ENCODE data around the gene HAND1.

HAND1 gene

GRCh38 chr5:154444556-154445421, 33.2 kb downstream of the HAND1 start:
- no peak for DNase-seq (ENCODE audit: low read depth, low spot score)

GRCh38 chr5:154442801-154443200, 35.2 kb downstream of the HAND1 start:
- TF ChIP-seq, protein P1, sequence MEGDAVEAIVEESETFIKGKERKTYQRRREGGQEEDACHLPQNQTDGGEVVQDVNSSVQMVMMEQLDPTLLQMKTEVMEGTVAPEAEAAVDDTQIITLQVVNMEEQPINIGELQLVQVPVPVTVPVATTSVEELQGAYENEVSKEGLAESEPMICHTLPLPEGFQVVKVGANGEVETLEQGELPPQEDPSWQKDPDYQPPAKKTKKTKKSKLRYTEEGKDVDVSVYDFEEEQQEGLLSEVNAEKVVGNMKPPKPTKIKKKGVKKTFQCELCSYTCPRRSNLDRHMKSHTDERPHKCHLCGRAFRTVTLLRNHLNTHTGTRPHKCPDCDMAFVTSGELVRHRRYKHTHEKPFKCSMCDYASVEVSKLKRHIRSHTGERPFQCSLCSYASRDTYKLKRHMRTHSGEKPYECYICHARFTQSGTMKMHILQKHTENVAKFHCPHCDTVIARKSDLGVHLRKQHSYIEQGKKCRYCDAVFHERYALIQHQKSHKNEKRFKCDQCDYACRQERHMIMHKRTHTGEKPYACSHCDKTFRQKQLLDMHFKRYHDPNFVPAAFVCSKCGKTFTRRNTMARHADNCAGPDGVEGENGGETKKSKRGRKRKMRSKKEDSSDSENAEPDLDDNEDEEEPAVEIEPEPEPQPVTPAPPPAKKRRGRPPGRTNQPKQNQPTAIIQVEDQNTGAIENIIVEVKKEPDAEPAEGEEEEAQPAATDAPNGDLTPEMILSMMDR (IDR thresholded peaks at IDR 0.05; ENCODE audit: low read depth, low read length): no peak
- H3K4me3 ChIP-seq (ENCODE audit: low read depth, low read length): no peak overlapping the region
- no peak for DNase-seq (ENCODE audit: low read depth, low spot score)
- in situ Hi-C loops (cut with HindIII; ENCODE audit: low sequenced_read_pairs): no loop called here

More at GRCh38 chr5:154444556-154445421, 33.2 kb downstream of the HAND1 start:
- in situ Hi-C loops (cut with HindIII; ENCODE audit: low sequenced_read_pairs): no loop called here
- TF ChIP-seq, protein P1 (IDR thresholded peaks at IDR 0.05; ENCODE audit: low read depth, low read length): no peak
- peak overlapping the region; percentile 86 for H3K4me3 ChIP-seq (ENCODE audit: low read depth, low read length)

- H3K4me3 ChIP-seq (ENCODE audit: low read depth, low read length): no peak overlapping the region
- no peak for DNase-seq (ENCODE audit: low read depth, low spot score)
- in situ Hi-C loops (cut with HindIII; ENCODE audit: low sequenced_read_pairs): no loop called here
- TF ChIP-seq, protein P1 (IDR thresholded peaks at IDR 0.05; ENCODE audit: low read depth, low read length): no peak
Measured at GRCh38 chr5:154440540-154440939, 37.5 kb downstream of the HAND1 start.

DNA sequence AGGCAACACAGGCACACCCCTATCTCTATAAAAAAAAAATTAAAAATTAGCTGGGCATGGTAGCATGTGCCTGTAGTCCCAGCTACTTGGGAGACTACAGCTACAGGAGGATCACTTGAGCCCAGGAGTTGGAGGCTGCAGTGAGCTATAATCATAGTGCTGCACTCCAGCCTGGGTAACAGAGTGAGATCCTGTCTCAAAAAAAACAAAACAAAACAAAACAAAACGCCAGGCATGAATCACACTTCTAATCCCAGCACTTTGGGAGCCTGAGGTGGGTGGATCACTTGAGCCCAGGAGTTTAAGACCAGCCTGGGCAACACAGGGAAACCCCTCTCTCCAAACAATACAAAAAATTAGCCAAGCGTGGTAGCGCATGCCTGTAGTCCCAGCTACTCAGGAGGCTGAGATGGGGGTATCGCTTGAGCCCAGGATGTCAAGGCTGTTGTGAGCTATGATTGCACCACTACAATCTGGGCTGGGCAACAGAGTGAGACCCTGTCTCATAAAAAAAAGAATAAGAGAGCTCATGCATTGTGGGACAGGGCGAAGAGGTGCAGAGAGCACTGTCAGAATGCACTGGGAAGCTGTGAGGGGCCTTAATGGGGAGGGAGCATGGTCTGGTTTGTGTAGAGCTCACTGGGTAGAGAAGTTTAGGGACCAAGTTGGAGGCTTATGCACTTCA, 40.6 kb downstream of the HAND1 start:
- in situ Hi-C loops (cut with HindIII; ENCODE audit: low sequenced_read_pairs): no loop called here
- TF ChIP-seq, protein P1 (IDR thresholded peaks at IDR 0.05; ENCODE audit: low read depth, low read length): no peak
- no peak overlapping the region for H3K4me3 ChIP-seq (ENCODE audit: low read depth, low read length)
- DNase-seq (ENCODE audit: low read depth, low spot score): no peak

- in situ Hi-C loops (cut with HindIII; ENCODE audit: low sequenced_read_pairs): no loop called here
- TF ChIP-seq, protein P1 (IDR thresholded peaks at IDR 0.05; ENCODE audit: low read depth, low read length): no peak
- no peak for DNase-seq (ENCODE audit: low read depth, low spot score)
Measured at GRCh38 chr5:154435226-154435625, 42.8 kb downstream of the HAND1 start.

DNA sequence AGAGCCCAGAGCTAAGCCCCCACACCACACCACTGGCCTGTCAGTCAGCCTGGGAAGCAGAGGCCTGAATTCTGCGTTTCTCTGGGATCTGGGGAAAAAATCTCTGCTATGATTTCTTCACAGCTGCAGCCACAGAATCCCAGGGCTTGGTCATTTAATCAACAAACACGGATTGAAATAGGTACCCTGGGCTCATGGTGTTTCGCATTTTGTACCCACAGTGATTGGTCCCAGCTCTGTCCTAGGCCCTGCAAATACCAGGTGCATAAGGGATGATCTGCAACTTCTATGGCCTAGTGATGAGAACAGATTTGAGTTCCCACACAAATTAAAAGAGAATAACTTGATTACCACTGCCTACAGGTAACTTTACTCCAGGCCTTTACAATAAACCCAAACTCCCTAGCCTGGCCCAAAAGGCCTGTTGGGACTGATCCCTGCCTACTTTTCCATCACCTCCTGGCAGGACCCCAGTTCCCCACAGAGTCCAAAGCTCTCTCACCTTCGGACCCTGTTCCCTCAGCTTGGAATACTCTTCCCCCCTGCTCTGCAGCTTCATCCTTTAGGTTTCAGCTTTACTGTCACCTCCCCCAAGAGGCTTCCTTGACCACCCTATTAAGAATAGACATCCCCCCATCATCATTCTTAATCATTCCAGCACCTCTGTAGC, 46.9 kb downstream of the HAND1 start:
- TF ChIP-seq, protein P1 (IDR thresholded peaks at IDR 0.05; ENCODE audit: low read depth, low read length): no peak
- no peak for DNase-seq (ENCODE audit: low read depth, low spot score)
- H3K4me3 ChIP-seq (ENCODE audit: low read depth, low read length): no peak overlapping the region
- in situ Hi-C loops (cut with HindIII; ENCODE audit: low sequenced_read_pairs): no loop called here

More at GRCh38 chr5:154435226-154435625, 42.8 kb downstream of the HAND1 start:
- H3K4me3 ChIP-seq (ENCODE audit: low read depth, low read length): no peak overlapping the region
